ENCODE data around the gene KRTAP10-1. TPM values are rescaled to one million over a fixed set of nuclear protein-coding genes. Genes with fewer than 3 reads are reported as not detected.

Gene KRTAP10-1
- total RNA-seq, 1 donor from 2014 or later, result not detected

DNA sequence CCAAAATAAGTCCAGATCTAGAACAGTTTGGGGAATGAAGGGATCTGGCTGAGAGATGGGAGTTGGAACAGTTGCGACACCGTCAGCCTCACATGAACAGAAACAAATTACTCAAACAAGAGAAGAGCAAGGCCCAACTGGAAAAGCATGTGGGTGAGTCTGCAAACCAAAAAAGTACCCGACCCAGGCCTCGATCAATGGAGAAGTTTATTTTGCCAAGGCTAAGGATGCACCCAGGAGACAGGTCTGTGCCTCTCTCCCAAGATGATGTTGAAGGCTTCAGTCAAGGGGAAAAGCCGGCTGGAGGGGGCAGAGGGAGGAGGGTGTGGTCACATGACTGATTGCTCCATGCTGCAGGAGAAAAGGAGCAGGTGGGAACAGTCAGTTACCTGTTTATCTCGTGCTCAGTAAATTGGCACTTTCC lies 42.3 kb downstream of the KRTAP10-1 start:
- Mint-ChIP-seq H3K4me1 (ENCODE audit: unreplicated experiment) (peaks cover 10% of the 10 kb centered on the region), H3K27ac (peak overlapping the region; percentile 1), H3K36me3 (peaks cover 10% of the 10 kb centered on the region)

GRCh38 chr21:44496564-44497550 lies 43.1 kb downstream of the KRTAP10-1 start:
- no peak for DNase-seq (ENCODE audit: extremely low spot score, unreplicated experiment)
- Mint-ChIP-seq H3K4me3 (peak overlapping the region; percentile 28), H3K4me1 (ENCODE audit: unreplicated experiment) (peaks cover 10% of the 10 kb centered on the region), H3K36me3 (peaks cover 16% of the 10 kb centered on the region), H3K27me3 (no peaks in the 10 kb centered on the region), H3K27ac (peak overlapping the region; percentile 1), H3K9me3 (peaks cover 13% of the 10 kb centered on the region)
- TF ChIP-seq, protein P1, sequence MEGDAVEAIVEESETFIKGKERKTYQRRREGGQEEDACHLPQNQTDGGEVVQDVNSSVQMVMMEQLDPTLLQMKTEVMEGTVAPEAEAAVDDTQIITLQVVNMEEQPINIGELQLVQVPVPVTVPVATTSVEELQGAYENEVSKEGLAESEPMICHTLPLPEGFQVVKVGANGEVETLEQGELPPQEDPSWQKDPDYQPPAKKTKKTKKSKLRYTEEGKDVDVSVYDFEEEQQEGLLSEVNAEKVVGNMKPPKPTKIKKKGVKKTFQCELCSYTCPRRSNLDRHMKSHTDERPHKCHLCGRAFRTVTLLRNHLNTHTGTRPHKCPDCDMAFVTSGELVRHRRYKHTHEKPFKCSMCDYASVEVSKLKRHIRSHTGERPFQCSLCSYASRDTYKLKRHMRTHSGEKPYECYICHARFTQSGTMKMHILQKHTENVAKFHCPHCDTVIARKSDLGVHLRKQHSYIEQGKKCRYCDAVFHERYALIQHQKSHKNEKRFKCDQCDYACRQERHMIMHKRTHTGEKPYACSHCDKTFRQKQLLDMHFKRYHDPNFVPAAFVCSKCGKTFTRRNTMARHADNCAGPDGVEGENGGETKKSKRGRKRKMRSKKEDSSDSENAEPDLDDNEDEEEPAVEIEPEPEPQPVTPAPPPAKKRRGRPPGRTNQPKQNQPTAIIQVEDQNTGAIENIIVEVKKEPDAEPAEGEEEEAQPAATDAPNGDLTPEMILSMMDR (conservative IDR thresholded peaks at IDR 0.05), result no peak

More for the DNA sequence above, 42.3 kb downstream of the KRTAP10-1 start:
- Mint-ChIP-seq H3K9me3 (peaks cover 6% of the 10 kb centered on the region), H3K4me3 (no peak overlapping the region), H3K27me3 (no peaks in the 10 kb centered on the region)
- TF ChIP-seq, protein P1 (conservative IDR thresholded peaks at IDR 0.05), result no peak
- DNase-seq (ENCODE audit: extremely low spot score, unreplicated experiment), result no peak

GRCh38 chr21:44495611-44496563 lies 44.1 kb downstream of the KRTAP10-1 start:
- Mint-ChIP-seq H3K36me3 (peaks cover 19% of the 10 kb centered on the region), H3K4me1 (ENCODE audit: unreplicated experiment) (peaks cover 10% of the 10 kb centered on the region), H3K27me3 (no peaks in the 10 kb centered on the region), H3K9me3 (peaks cover 14% of the 10 kb centered on the region), H3K27ac (no peak overlapping the region), H3K4me3 (no peak overlapping the region)
- TF ChIP-seq, protein P1 (conservative IDR thresholded peaks at IDR 0.05), result no peak
- DNase-seq (ENCODE audit: extremely low spot score, unreplicated experiment), result no peak

- TF ChIP-seq, protein P1 (conservative IDR thresholded peaks at IDR 0.05), result no peak
- Mint-ChIP-seq H3K27ac (no peak overlapping the region), H3K4me3 (no peak overlapping the region), H3K36me3 (peaks cover 22% of the 10 kb centered on the region), H3K4me1 (ENCODE audit: unreplicated experiment) (peaks cover 10% of the 10 kb centered on the region), H3K9me3 (peaks cover 14% of the 10 kb centered on the region), H3K27me3 (no peaks in the 10 kb centered on the region)
- DNase-seq (ENCODE audit: extremely low spot score, unreplicated experiment), result no peak
These were observed 45.0 kb downstream of the KRTAP10-1 start for GRCh38 chr21:44494956-44495355.

GRCh38 chr21:44494418-44494817 lies 45.6 kb downstream of the KRTAP10-1 start:
- DNase-seq (ENCODE audit: extremely low spot score, unreplicated experiment), result no peak
- TF ChIP-seq, protein P1 (conservative IDR thresholded peaks at IDR 0.05), result no peak
- no peaks in the 10 kb centered on the region for H3K27me3 Mint-ChIP-seq
- H3K4me3 Mint-ChIP-seq, result no peak overlapping the region
- H3K4me1 Mint-ChIP-seq (ENCODE audit: unreplicated experiment), result peaks cover 10% of the 10 kb centered on the region
- H3K9me3 Mint-ChIP-seq, result peaks cover 14% of the 10 kb centered on the region
- peaks cover 23% of the 10 kb centered on the region for H3K36me3 Mint-ChIP-seq
- no peak overlapping the region for H3K27ac Mint-ChIP-seq

All from type B pancreatic cell (in vitro differentiated cells).